GM23248 (cell line): ENCODE measurements around the gene SLC5A6.

Experiments used
- EZH2 ChIP-seq: fragments of 200-600 bp; sonication (generic); IDR thresholded peaks from 2 replicates; pipeline ENCODE4 v1.6.1; 2018; ENCODE audit warnings: antibody characterized with exemption, mild to moderate bottlenecking; ENCODE audit not compliant: insufficient read depth, poor library complexity, severe bottlenecking
- EZH2phosphoT487 ChIP-seq: fragments of 200-600 bp; sonication (generic); IDR thresholded peaks from 2 replicates; pipeline ENCODE4 v1.6.1; 2018; ENCODE audit warnings: antibody characterized with exemption, moderate library complexity, mild to moderate bottlenecking, low read depth; ENCODE audit not compliant: insufficient read depth

GRCh38 chr2:27249891-27250651 lies 38.0 kb upstream of the SLC5A6 start:
- TF ChIP-seq EZH2phosphoT487 (no peak), EZH2 (no peak)
